NCI-H2081 treated with DMSO at 0.1 percent for 48 hours (cell line): ENCODE results near the gene SEPTIN3.

Experiments used
- DNase-seq: peaks from one replicate; lab custom pipeline; 2025; lab: John Stamatoyannopoulos, UW

The SEPTIN3 gene, protein sequence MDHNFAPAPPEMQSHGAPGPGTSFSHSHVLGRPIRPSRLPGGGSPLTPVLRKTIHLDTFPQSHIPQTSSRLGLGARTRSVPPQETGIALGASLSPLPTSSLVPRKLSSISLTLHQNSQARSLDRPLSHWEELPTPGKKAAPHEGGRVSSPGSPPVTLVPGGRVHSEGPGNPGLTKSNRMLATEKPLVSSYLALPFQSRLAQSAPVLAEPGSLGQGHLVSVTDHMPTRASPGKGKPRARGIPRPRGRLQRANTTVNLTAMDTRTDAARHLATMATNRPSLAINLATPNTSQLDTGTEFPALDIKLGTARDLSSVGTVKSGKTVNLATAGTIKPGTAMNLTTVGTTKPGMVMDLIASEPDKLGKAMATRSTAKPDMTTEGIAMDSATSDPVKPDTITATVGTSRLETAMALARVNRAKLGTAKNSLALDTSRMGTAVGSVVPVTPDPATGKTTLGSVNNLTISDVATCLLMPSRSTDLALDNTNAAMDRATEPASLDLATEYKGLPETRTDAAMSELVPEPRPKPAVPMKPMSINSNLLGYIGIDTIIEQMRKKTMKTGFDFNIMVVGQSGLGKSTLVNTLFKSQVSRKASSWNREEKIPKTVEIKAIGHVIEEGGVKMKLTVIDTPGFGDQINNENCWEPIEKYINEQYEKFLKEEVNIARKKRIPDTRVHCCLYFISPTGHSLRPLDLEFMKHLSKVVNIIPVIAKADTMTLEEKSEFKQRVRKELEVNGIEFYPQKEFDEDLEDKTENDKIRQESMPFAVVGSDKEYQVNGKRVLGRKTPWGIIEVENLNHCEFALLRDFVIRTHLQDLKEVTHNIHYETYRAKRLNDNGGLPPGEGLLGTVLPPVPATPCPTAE

GRCh38 chr22:41969110-41969646 is at the start of gene SEPTIN3:
Gene SEPTIN3 (plus strand): TSS chr22:41969443. CDS start chr22:41971493, 2,050 bp downstream.
- DNase-seq, result no peak

GRCh38 chr22:41920271-41920976 is 48.8 kb upstream of the SEPTIN3 start:
- no peak for DNase-seq

GRCh38 chr22:41922328-41922727 is 46.9 kb upstream of the SEPTIN3 start:
- DNase-seq, result no peak

GRCh38 chr22:41922940-41923594 is 46.2 kb upstream of the SEPTIN3 start:
- DNase-seq, result no peak

GRCh38 chr22:41923595-41924276 is 45.5 kb upstream of the SEPTIN3 start:
- DNase-seq, result no peak

DNA sequence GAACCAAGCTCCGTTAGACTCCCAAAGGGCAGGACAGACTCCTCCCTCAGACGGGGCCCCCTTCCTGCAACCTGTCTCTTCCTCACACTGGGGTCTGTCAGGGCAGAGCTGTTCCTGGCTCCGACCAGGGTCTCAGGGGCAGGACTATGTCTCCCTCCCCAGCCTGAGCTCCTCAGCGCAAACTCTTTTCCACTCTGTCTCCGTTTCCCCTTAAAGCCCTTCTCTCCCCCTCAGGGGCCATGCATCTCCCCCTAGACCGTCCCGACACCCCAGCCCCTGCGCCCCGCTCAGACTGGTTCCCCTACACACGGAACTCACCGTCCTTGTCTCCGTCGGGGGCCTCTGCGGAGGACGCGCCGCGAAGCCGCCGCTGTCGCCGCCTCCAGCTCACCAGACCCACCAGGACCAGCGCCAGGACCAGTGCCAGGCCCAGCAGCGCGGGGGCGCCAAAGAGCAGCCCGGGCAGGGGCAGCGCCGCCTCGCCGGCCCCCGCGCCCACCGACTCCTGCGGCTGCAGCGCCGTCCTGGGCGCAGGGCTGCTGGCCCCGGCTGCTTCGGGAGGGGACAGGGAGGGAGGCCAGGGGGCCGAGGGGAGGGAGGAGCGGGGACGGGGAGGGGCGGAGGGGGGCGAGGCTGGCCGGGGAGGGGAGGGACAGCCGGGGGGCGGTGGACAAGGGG is 43.3 kb upstream of the SEPTIN3 start:
- no peak for DNase-seq

DNA sequence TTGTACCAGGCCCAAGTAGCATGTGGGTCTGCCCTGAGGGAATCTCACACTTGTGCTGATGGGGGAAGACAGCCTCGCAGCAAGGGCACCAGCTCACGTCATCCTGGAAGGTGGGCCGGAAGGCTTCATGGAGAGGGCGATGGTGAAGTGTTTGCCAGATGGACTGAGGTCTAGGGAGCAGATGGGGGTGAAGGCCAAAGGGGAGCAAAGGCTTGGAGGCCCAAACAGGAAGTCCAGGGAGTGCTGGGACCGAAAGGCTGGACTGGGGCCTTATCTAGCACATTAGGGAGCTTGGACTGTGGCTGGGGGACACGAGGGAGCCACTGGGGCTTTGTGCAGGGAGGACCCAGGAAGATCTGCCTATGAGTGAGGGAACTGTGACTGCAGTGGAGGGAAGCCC is 41.4 kb upstream of the SEPTIN3 start:
- no peak for DNase-seq

DNA sequence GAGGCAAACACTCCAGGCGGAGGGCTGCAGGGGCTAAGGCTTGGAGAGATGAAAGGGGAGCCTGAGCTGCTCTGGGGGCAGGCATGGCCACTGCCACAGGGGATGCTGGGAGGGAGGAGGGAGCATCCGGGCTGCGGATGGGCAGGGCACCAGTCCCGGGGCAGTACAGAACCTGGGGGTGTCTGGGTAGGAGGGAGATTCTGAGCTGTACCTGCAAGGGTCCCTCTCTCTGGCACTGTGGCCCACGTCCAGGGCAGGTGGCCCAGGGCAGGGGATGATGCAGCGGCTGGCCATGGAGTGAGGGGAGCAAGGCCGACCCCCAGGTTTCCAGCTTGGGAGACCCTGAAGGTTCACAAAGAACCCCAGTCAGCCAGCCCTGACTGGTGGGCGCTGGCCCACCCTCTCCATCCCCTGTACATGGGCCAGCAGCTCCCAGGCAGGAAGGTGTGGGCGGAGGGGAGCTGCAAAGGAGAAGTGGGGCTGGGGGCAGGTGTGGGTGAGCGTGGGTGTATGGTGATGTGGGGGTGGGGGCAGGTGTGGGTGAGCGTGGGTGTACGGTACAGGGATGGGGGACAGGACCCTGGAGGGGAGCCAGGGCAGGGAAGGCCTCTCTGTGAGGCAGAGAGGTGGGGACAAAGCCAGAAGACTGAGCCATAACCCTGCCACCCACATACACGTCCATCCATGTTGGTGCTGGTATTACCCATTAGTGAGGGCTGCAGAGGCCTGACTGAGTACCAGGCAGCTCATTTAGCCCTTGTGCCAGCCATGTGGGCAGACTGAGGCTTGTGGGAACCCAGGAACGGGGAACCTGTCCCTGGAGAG is 40.4 kb upstream of the SEPTIN3 start:
- no peak for DNase-seq

DNA sequence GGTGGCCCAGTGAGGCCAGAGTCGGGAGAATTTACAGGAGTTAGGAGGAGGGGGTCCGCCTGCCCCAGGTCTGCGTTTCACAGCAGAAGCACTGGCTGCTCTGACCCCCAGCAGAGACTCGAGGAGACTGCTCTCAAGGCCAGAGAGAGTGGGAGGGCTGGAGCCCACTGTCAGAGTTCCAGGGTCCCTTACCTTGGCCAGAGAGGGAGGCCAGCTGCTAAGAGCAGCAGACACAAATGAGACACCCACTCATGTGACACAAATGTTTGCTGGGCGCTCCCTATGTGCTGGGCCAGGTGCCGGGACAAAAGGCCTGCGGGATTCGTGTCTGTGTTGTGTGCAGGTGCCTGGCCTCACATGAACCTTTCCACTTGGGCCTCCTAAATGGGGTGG is 39.8 kb upstream of the SEPTIN3 start:
- DNase-seq, result no peak

DNA sequence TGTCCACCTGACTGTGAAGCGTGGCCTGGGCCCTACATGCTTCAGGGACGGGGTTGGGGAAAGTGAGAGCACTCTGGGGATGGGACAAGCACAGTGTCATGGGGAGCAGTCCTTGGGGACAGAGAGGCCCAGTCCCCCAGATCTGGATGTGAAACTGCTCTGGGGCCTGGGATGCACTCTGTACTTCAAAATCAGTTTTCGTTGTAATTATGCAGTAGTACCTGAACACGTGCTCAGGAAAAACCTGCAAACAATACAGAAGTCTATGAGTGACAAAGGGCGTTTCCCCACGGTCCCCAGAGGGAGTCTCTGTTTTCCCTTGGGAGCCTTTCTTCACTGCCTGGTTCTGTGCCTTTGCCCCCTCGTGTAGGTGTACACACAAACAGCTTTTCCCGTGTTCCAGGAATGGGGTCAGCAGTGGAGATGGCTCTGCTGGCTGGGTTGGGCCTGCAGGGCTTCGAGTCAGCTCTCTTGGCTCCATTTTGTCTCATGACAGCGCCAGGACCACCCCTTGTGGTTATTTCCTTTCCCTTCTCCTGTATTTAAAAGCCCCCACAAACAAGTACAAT is 37.5 kb upstream of the SEPTIN3 start:
- no peak for DNase-seq

GRCh38 chr22:41932353-41932752 is 36.9 kb upstream of the SEPTIN3 start:
- DNase-seq, result no peak

DNA sequence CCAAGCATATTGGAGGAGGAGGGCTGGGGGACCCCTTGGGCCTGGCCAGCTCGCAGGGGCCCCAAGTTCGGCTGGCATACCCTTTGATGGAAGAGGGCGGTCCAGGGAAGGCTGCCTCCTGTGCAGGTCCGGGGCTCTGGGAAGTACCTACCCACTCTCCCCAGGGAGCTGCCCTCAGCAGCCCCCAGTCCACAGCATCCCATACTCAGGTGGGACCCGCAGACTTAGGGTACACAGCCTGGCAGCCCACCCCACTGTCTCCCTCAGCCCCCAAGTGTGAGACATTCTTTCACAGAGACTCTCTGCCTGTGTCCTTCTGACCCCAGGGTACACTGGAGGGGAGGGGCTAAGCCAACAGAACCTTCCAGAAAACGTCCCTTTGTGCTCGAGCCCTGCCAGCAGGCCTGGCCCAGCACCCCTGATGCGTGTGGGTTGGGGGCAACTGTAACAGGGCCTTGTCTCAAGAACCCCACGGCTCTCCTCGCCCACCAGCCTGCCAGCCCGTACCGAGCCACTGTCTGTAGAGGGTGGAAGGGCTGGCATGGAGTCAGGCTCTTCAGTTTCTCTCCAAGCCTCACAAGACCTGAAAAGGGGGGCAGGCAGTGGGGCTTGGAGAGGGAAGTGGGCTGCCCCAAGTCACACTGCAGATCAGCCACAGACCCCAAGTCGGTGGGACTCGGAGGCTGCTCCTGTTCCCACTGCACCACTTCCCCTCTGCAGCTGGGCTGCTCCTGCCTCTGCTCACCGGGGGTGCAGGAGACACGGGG is 35.6 kb upstream of the SEPTIN3 start:
- no peak for DNase-seq

- no peak for DNase-seq
Observed at GRCh38 chr22:41934284-41935014, 34.8 kb upstream of the SEPTIN3 start.

- no peak for DNase-seq
Observed at GRCh38 chr22:41935015-41935351, 34.3 kb upstream of the SEPTIN3 start.

GRCh38 chr22:41935509-41935908 is 33.7 kb upstream of the SEPTIN3 start:
- no peak for DNase-seq

DNA sequence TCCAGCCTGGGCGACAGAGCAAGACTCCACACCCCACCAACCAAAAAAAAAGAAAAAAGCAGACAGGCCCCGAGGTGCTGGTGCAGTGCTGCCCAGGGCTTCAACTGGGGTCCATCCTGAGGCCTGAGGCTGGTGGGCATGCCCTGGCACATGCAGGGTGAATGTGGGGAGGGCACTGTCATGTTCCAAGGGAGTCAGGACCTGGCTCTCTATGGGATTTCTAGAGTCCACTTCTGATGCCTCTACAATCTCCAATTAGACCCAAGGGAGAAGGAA is 32.4 kb upstream of the SEPTIN3 start:
- DNase-seq, result no peak

- no peak for DNase-seq
Observed at GRCh38 chr22:41939981-41940831, 29.0 kb upstream of the SEPTIN3 start.
